Hepatocyte (in vitro differentiated cells): Measurements from ENCODE around the gene CSTPP1. TPM values are rescaled to one million over a fixed set of nuclear protein-coding genes. Genes with fewer than 3 reads are reported as not detected.
"Not testable (repeated sequence)": the region's sequence is repeated elsewhere in the genome, so short reads cannot be mapped to it uniquely, and the experiment has no call there.

Experiments
- DNase-seq: peaks from one replicate; pipeline ENCODE4 v3.0.0-alpha.2; 2016; ENCODE audit warnings: low spot score
- H2AFZ ChIP-seq: fragments of 200-600 bp; sonication (generic); 2 replicates; pipeline ENCODE4 v1.6.0; 2016; ENCODE audit warnings: antibody characterized with exemption, mild to moderate bottlenecking
- H3K27ac ChIP-seq: fragments of 200-600 bp; sonication (generic); 2 replicates; pipeline ENCODE4 v1.5.1; 2016; ENCODE audit warnings: mild to moderate bottlenecking
- H3K27me3 ChIP-seq: fragments of 200-600 bp; sonication (generic); 2 replicates; pipeline ENCODE4 v1.6.1; 2016
- H3K36me3 ChIP-seq: fragments of 200-600 bp; sonication (generic); replicated peaks from 2 replicates; pipeline ENCODE4 v1.5.1; 2016; ENCODE audit warnings: low read depth; ENCODE audit not compliant: insufficient read depth
- H3K4me1 ChIP-seq: fragments of 200-600 bp; sonication (generic); 2 replicates; pipeline ENCODE4 v1.5.1; 2016; ENCODE audit warnings: mild to moderate bottlenecking, moderate library complexity; ENCODE audit not compliant: insufficient read depth
- H3K4me2 ChIP-seq: fragments of 200-600 bp; sonication (generic); 2 replicates; pipeline ENCODE4 v1.6.0; 2016
- H3K4me3 ChIP-seq: fragments of 200-600 bp; sonication (generic); 2 replicates; pipeline ENCODE4 v1.5.1; 2016; ENCODE audit warnings: mild to moderate bottlenecking
- H3K79me2 ChIP-seq: fragments of 200-600 bp; sonication (generic); 2 replicates; pipeline ENCODE4 v1.6.0; 2017; ENCODE audit warnings: mild to moderate bottlenecking
- H3K9me2 ChIP-seq: fragments of 200-600 bp; sonication (generic); replicated peaks from 2 replicates; pipeline ENCODE4 v1.6.0; 2017; ENCODE audit warnings: mild to moderate bottlenecking; ENCODE audit not compliant: insufficient read depth
- H3K9me3 ChIP-seq: fragments of 200-600 bp; sonication (generic); 2 replicates; pipeline ENCODE4 v1.5.1; 2016; ENCODE audit warnings: low read depth, mild to moderate bottlenecking
- H4K20me1 ChIP-seq: fragments of 200-600 bp; sonication (generic); 2 replicates; pipeline ENCODE4 v1.6.0; 2016; ENCODE audit warnings: mild to moderate bottlenecking; ENCODE audit not compliant: insufficient read depth, poor library complexity, severe bottlenecking
- CTCF ChIP-seq: fragments of 200-600 bp; sonication (generic); IDR thresholded peaks from 2 replicates; pipeline ENCODE4 v1.5.1; 2016; ENCODE audit warnings: antibody characterized with exemption, mild to moderate bottlenecking; ENCODE audit not compliant: poor library complexity
- EZH2 ChIP-seq: fragments of 200-600 bp; sonication (generic); IDR thresholded peaks from 2 replicates; pipeline ENCODE4 v1.6.1; 2016; ENCODE audit warnings: antibody characterized with exemption, mild to moderate bottlenecking, borderline replicate concordance
- EZH2phosphoT487 ChIP-seq: fragments of 200-600 bp; sonication (generic); IDR thresholded peaks from one replicate; pipeline ENCODE4 v1.6.1; 2018; ENCODE audit warnings: antibody characterized with exemption, mild to moderate bottlenecking, low read depth, moderate library complexity; ENCODE audit not compliant: unreplicated experiment, severe bottlenecking
- WGBS: methylation state at CpG from one replicate; pipeline ENCODE4 v1.1.6; 2016; ENCODE audit warnings: low lambda C conversion rate; ENCODE audit errors: missing lambda C conversion rate; 5-methylcytosine and 5-hydroxymethylcytosine counted together
- polyA plus RNA-seq: library from polyadenylated mRNA; unstranded; fragments of >200 nt; fragmentation: Nextera tagmentation; extraction: Ambion mirVana; gene quantifications from 2 replicates; pipeline ENCODE4 v1.2.1, GENCODE V29; 2016
- total RNA-seq: library from RNA; depleted of rRNA; stranded (reverse); fragments of >200 nt; gene quantifications from 2 replicates; pipeline ENCODE4 v1.2.3, GENCODE V29; 2014

CSTPP1 gene
- total and polyA plus RNA-seq, 2 experiments from 2014 or later: 23.0 to 44.3 TPM

DNA sequence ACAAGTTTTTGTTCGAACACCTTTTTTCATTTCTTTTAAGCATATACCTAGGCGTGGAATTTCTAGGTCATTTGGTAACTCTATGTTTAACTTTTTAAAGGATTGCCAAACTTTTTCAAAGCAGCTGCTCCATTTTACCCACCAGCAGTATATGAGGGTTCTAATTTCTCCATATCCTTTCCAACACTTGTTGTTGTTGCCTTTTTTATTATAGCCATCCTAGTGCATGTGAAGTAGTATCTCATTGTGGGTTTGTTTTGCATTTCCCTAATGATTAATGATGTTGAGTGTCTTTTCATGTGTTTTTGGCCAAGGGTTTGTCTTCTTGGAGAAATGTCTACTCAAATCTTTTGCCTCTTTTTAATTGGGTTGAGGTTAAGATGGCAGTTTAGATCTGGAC is 24.5 kb downstream of the CSTPP1 start:
- Histone ChIP-seq H3K4me2 (no peak overlapping the region), H3K36me3 (no peaks in the 10 kb centered on the region), H3K79me2 (peaks cover 26% of the 10 kb centered on the region), H3K4me1 (no peaks in the 10 kb centered on the region), H3K27ac (no peak overlapping the region), H2AFZ (no peak overlapping the region), H3K4me3 (no peak overlapping the region), H4K20me1 (no peaks in the 10 kb centered on the region), H3K27me3 (no peaks in the 10 kb centered on the region), H3K9me2 (no peaks in the 10 kb centered on the region), H3K9me3 (no peaks in the 10 kb centered on the region)
- no peak for DNase-seq
- WGBS: 98% methylated on average over 2 of the region's 2 CpGs
- no peak for TF ChIP-seq EZH2
- no peak for TF ChIP-seq CTCF
- no peak for TF ChIP-seq EZH2phosphoT487

DNA sequence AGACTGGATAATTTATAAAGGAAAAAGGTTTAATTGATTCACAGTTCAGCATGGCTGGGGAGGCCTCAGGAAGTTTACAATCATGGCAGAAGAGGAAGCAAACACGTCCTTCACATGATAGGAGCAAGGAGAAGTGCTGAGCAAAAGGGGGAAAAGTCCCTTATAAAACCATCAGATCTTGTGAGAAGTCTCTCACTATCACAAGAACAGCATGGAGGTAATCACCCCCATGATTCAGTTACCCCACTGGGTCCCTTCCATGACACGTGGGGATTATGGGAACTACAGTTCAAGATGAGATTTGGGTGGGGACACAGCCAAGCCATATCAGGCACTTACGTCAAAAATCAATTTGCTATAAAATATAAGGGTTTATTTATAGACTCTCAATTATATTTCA is 25.3 kb downstream of the CSTPP1 start:
- H3K36me3 ChIP-seq, H3K27ac ChIP-seq, DNase-seq, H3K4me3 ChIP-seq, H3K27me3 ChIP-seq, H3K9me3 ChIP-seq, H3K4me1 ChIP-seq, H3K9me2 ChIP-seq, H2AFZ ChIP-seq, H4K20me1 ChIP-seq, H3K4me2 ChIP-seq: not testable (repeated sequence)
- H3K79me2 ChIP-seq: peaks cover 26% of the 10 kb centered on the region
- 95% methylated on average over 3 of the region's 3 CpGs for WGBS

DNA sequence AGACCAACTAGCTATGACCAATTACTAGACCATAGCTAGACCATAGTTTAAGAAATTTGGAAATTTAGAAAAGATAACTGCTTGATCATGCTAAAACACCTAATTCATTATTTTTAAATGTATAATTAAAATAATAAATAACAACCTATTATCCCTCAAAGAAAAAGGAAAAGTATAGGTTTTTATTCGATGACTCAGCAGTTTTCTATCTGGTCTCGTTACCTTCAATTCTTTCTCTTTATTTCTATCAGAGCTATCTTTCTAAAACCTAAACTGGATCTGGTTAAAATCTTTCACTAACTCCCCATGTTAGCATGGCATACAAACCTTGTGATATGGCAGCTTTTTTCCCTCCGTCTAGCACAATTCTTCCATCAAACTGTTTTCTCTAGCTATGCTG is 27.3 kb downstream of the CSTPP1 start:
- DNase-seq: no peak
- Histone ChIP-seq H3K9me2 (no peaks in the 10 kb centered on the region), H3K4me2 (no peak overlapping the region), H4K20me1 (no peaks in the 10 kb centered on the region), H3K27ac (no peak overlapping the region), H3K4me1 (no peaks in the 10 kb centered on the region), H3K27me3 (no peaks in the 10 kb centered on the region), H3K4me3 (no peak overlapping the region), H3K79me2 (peaks cover 19% of the 10 kb centered on the region), H3K9me3 (no peaks in the 10 kb centered on the region), H3K36me3 (no peaks in the 10 kb centered on the region), H2AFZ (no peak overlapping the region)
- WGBS: 98% methylated on average over 3 of the region's 3 CpGs
- TF ChIP-seq EZH2: no peak
- no peak for TF ChIP-seq CTCF
- no peak for TF ChIP-seq EZH2phosphoT487

DNA sequence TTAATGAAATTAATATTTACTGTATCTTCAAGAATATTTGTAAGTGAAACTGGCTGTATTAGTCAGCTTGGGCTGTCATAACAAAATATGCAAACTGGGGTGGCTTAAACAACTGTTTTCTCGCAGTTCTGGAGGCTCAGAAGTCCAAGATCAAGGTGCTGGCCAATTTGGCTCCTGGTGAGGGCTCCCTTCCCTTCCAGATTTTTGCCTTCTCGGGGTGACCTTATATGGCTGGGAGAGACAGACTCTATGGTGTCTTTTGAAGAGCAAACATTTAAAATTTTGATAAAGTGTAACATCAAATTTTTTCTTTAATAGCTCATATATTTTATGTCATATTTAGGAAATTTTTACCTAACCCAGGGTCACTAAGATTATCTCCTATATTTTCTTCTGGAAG is 30.2 kb downstream of the CSTPP1 start:
- no peaks in the 10 kb centered on the region for H3K36me3 ChIP-seq
- no peak for DNase-seq
- no peak overlapping the region for H3K4me3 ChIP-seq
- H3K9me2 ChIP-seq: no peaks in the 10 kb centered on the region
- H3K79me2 ChIP-seq: peaks cover 24% of the 10 kb centered on the region
- TF ChIP-seq EZH2phosphoT487: no peak
- no peak for TF ChIP-seq EZH2
- TF ChIP-seq CTCF: no peak
- no peak overlapping the region for H2AFZ ChIP-seq
- peaks cover under 1% of the 10 kb centered on the region for H3K4me1 ChIP-seq
- H3K27ac ChIP-seq: no peak overlapping the region
- no peaks in the 10 kb centered on the region for H4K20me1 ChIP-seq
- H3K9me3 ChIP-seq: no peaks in the 10 kb centered on the region
- 90% methylated on average over 2 of the region's 2 CpGs for whole genome bisulfite sequencing
- H3K4me2 ChIP-seq: no peak overlapping the region
- H3K27me3 ChIP-seq: no peaks in the 10 kb centered on the region
